Glomerular visceral epithelial cell (primary cell): ENCODE data around the gene GJC1.
"Not testable (repeated sequence)": the region's sequence is repeated elsewhere in the genome, so short reads cannot be mapped to it uniquely, and the experiment has no call there.

Experiments
- DNase-seq: peaks from one replicate; pipeline ENCODE4 v3.0.0-alpha.2; 2016; ENCODE audit errors: extremely low spot score

GJC1 gene

DNA sequence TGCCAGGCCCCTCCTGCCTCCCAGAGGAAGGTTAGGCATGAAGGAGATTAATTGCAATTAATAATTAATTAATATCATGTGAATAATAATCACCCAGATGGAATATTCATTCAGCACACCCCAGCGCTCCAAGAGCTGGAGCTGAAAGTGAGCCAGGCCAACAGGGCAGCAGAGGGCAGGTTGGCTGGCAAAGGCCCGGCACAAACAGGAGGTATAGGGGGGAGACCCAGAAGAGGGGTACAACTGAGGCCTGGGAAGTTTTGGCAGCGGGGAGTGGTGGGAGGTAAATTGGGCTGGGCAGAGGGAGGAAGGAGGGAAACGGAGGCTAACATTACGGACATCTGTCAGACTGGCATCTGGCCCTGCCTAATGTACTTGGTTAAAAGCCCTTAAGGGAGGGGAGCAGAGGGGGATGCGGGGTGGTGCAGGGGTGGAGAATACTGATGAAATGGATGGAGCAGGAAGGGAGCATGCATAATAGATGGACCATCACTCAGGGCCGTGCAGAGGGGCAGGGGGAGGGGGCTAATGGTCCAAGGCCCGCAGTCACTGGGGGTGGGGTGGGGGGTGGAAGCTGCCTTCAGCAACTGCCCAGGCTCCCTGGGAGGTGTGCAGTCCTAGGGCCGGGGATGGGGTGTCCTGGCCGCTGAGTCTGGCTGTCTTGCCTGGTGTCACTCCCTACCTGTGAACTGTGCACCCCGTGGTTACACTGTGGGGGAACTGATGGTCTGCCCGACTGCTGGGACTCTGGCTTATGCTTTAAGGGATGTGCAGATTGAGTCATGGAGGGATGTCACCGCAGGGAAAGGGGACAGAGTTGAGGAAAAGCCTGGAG is 69.4 kb downstream of the GJC1 start:
- no peak for DNase-seq

DNA sequence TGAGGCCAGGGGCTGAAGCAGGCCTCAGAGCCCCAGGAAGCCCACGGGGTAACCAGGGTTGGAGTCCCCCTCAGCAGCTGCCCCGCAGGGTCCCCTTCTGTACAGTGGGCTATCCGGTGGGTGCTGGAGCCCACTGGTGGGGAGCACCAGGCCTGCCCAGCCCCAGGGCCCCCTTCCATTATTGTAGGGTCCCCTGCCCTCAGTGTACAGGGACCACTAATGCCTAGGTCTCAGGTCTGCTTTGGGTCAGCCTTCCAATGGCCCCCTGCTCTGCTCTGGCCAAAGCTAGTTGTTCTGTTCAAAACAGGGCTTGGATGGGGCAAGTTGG is 70.2 kb downstream of the GJC1 start:
- no peak for DNase-seq

DNA sequence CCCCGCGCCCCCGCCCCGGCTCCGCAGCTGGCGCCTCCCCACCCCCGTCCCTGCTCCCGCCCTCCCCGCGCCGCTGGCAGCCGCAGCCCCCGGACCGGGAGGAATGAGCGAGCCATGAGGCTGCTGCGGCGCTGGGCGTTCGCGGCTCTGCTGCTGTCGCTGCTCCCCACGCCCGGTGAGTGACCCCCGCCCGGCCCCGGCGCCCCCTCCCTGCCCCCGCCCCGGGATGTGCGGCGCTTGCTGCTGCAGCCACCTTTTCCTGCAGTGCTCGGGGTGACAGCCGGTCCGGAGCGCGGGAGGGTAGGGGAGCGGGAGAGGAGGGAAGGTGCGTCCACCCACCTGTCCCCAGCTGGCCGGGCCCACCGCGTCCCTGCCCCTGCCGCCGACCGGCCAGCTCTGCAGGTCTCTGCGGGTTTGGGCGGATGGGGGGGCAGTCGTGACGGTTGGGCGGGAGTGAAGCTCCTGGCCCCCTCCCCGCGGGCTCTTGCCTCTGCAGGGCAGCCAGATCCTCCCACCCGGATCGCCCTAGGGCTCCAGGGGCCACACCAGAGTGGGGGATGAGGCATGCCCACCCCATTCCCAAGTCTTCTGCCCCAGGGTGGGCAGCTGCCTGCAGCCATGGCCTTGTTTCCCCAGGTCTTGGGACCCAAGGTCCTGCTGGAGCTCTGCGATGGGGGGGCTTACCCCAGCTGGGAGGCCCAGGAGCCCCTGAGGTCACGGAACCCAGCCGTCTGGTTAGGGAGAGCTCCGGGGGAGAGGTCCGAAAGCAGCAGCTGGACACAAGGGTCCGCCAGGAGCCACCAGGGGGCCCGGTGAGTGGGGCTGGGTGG is 70.8 kb downstream of the GJC1 start:
- no peak for DNase-seq

DNA sequence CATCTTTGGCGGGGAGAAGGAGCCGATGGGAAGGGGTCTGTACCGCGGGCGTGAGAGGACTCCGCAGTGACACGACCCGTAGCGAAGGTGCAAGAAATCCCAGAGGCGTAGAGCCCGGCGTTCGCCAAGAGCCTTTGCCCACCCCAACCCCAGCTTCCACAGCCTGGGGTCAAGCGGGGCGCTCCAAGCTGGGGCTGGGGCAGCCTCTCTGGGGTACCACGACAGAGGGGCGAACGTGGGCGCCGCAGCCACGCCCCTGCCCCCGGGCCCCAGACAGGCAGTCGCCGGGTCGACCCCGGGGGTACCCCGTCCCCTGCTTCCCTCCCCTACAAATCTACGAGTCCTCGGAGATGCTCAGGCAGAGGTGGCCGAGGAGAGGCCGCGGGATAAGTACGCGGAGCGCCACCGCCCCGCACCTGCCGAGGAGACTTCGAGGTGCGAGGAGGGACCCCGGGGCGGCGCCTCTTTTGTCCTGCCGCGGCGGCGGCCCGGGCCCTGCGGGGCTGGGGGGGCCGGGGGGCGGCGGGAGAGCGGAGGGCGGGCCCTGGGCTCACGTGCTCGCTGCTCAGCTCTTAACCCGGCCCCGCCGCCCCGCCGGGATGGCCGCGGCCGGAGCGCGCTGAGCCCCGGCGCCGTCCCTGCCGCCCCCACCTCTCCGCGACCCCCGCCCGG is 71.5 kb downstream of the GJC1 start, which contains the start of gene ADAM11:
Gene ADAM11 (plus strand): TSS at position 575 of the 672 bp plus-strand sequence. CDS start 212 bp downstream, outside the sequence.
- DNase-seq = no peak

DNA sequence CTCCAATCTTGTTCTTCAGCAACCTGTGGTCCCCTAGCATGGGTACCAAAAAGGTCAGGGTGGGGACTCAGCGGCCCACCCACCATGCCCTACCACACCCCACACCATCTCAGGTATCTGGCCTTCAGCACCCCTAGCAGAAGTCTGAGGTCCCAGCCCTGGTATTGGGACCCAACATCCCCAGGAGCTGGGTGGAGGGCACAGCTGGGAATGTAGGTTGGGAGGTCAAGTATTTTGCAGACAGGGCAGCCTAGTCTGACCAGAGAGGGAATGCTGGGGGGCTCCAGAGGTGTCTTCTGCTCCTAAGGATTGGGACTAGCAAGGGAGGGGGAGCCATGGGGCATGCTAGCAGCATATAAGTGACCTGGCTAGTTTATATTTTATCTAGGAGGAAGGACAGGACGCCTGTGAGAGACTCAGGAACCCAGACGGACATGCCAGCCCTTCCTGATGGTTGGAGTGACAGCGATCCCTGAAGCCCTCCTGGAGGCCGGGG is 72.1 kb downstream of the GJC1 start:
- DNase-seq = no peak

DNA sequence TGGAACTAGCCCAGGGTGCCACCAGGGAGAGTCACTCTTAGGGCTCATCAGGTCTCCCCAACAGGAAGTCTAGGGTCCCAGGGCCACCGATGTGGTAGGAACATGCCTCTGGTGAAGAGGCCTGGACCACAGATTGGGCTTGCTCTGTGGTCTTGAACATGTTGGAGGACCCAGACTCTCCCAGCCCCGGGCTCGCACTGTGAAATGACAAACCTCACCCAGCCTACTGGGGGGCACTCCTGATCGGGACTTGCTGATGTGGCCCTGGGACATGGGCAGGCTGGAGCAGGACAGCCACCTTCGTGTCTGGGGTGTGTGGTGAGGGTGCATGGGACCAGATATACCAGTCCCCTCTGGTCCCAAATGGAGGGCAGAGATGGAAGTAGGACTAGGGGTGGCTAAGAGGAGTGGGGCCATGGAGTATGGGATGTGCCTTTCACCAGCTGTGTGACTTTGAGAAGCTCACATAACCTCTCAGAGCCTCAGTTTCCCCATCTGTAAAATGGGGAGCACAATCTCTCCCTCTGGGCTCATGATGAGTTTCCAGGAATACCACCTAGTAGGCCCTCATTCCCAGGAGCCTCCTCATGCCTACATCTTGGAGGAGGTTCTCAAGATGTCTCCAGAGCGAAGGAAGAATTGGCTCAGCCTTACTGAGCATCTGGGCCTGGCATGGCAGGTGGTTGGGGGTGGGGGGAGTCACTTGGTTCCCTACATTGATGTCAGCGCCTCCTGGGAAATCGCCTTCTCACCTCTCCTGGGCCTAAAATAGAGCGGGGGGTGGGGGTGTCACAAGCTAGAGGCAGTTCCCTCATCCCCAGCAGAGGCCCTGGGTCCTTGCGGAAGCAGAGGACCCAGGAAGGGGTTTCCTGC is 72.8 kb downstream of the GJC1 start:
- no peak for DNase-seq

DNA sequence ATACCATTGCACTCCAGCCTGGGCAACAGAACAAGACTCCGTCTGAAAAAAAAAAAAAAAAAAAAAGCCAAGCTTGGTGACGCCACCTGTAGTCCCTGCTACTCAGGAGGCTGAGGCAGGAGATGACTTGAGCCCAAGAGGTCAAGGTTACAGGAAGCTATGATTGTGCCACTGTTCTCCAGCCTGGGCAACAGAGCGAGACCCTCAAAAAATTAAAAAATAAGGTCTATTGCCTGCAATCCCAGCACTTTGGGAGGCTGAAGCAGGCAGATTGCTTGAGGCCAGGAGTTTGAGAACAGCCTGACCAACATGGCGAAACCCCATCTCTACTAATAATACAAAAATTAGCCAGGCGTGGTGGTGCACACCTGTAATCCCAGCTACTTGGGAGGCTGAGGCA is 74.9 kb downstream of the GJC1 start:
- DNase-seq = not testable (repeated sequence)

DNA sequence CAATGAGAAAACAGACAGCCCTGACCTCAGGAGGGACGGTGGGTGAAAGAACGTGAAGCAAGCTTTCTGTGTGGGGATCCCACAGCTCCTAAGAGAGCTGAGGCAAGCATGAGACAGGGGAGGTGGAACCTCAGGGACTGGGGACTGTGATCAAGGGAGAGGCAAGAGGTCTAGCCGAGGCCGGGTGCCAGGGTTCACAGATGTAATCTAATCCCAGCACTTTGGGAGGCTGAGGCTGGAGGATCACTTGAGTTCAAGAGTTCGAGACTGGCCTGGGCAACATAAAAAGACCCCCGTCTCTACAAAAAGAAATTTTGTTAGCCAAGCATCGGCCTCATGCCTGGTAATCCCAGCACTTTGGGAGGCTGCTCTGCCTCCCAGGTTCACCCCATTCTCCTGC is 75.8 kb downstream of the GJC1 start:
- DNase-seq = no peak

DNA sequence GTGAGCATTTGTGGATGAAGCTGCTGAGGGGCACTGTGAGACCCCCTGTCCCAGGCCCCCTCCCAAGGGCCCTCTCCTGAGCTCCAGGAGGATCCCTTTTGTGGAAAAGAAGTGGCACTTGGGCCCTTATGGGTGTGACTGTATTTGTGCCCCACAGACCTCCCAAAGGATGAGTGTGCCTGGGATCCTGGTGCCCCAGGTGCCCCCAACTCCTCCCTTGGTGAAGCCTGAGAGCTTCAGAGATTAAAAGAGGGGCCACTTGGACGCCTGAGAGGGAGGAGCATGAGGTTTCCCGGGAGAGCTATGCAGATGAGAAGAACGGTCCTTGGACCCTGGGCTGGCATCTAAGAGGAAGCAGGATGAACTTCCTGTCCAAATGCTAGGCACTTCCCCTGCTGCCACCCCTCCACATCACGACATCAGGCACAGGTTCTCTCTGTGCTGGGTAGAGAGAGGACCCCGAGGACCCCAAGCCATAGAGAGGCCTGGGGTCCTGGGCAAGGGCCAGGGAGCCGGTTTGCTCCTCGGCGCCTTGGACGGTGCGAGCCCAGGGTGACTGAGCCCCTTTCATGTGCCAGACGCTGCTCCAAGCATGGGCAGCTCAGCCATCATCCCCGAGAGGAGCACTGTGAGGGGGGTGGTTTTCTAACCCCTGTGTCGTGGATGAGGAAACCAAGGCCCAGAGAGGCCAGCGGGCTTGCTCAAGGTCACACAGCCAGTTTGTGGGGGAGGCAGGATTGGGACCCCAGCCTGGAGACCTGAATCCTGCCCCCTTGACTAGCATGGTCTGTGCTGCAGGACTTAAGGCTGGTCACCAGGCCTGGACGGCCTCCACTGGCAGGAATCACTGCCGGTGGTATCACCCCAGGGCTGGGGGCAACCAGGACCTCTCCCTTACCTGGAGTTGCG is 76.9 kb downstream of the GJC1 start:
- DNase-seq = no peak

DNA sequence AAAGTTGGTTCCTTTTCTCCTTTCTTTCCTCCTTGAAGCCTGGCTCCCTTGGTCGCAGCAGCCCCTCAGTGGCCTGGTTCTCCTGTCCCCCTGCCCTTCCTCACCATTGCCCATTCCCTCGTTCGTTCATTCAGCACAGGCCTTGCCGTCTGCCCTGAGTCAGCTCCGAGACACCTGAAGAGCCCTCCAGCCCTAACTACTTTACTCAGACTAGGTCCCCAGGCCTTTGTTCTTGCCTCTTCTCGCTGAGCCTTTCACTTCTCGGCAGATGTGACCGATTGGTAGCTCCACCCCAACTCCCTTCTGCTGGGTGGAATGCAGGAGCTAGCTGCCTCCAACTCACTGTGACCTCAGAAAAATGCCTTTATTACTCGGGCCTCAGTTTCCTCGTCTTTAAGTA is 78.3 kb downstream of the GJC1 start:
- no peak for DNase-seq

DNA sequence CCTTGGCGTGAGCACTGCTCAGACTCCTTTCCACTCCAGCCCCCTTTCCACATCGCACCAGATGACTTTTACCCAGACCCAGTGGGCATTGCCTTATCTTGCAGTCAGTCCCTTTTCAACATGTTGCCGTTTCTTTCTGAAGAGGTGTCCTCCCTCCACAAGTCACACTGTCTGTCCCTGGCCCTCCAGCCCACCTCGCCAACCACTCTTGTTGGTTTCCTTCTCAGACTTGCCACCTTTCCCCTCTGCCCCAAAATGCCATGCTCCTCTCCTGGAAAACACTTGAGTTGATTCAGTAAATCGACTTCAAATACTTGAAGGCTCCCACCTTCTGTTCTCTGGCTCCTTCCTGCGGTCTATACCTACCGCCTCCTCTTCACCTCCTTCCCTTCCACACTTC is 78.8 kb downstream of the GJC1 start:
- no peak for DNase-seq

DNA sequence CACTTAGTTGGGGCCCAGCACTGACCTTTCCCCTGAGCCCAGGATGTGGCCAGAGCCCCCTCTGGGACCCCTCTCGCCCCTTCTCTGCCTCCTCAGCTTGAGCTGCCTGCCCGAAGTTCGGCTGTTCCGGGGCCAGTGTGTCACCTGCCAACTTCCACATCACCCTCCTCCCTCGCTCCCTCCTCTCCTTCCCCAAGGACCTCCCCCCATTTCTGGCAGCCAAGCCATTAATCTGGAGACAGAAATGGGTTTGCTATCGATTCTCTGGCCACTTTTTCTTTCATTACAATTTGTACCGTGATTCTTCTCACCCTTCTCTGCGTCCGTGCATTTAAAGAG is 80.1 kb downstream of the GJC1 start:
- no peak for DNase-seq

DNA sequence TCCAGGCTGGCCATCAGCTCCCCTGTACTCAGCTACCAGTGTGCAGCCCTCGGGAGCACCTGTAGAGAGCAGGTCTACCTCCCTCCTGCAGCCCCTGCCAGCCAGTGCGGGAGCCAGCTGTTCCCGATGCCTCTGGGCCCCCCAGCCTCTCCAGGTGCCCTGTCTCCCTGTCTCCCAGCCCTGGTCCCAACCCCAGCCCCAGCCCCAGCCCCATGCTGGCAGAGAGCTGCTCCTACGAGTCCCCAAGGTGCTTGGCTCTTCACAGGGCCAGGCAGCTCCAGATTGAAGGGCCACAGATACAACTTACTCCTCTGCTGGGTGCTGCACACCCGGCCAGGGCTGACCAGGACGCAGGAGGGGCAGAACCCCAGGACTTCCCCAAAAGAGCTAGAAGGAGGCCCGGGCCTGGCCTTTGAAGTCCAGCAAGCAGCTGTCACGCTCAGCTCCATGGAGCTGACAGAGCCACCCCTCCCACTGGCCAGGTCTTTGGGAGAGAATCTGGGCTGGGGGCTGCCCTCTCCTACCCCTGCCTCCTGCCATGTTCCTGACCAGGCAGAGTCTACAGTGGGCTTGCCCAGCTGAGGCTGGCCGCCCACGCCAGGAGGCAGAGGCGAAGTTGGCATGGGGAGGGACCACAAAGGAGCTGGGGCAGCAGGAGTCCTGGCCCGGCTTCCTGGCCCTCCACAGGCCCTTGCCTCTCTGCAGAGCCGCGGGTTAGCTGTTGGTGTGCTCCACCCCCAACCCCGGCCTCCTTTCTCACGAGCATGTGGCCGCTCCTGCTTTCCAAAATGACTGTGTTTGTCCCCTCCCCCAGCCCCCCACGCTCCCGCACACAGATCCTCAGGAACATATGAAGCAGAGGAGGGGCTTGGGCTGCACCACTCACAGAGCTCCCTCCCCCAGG is 80.8 kb downstream of the GJC1 start:
- no peak for DNase-seq
